Sigmoid colon (tissue), 7 donors: ENCODE measurements around the gene LRP2BP. TPM values are rescaled to one million over a fixed set of nuclear protein-coding genes. Genes with fewer than 3 reads are reported as not detected.

Source experiments
- DNase-seq: peaks from one replicate; pipeline ENCODE4 v3.0.0-alpha.2; 2019
- H3K27ac ChIP-seq, 4 donors: fragments of 200-600 bp; sonication (generic); one replicate each; pipeline ENCODE4 v1.5.1; 2016 to 2019; ENCODE audit warnings: mild to moderate bottlenecking in 1 of 4
- H3K27me3 ChIP-seq, 3 donors: fragments of 200-600 bp; sonication (generic); one replicate each; pipeline ENCODE4 v1.5.1; 2019; ENCODE audit warnings: mild to moderate bottlenecking in 1 of 3
- H3K36me3 ChIP-seq, 4 donors: fragments of 200-600 bp; sonication (generic); one replicate each; pipeline ENCODE4 v1.5.1; 2016 to 2019
- H3K4me1 ChIP-seq, 4 donors: fragments of 200-600 bp; sonication (generic); one replicate each; pipeline ENCODE4 v1.5.1; 2017 to 2019
- H3K4me3 ChIP-seq, 4 donors: fragments of 200-600 bp; sonication (generic); one replicate each; pipeline ENCODE4 v1.5.1; 2017 to 2019; ENCODE audit warnings: mild to moderate bottlenecking in 2 of 4, moderate library complexity in 1 of 4
- H3K9me3 ChIP-seq, 4 donors: fragments of 200-600 bp in 3 of 4; sonication (generic) in 3 of 4; one replicate each; pipeline versions ENCODE4 v1.5.1 to v1.6.1; 2013 to 2019
- EP300 ChIP-seq, 4 donors: sonication (generic); formaldehyde crosslinking; IDR thresholded peaks; one replicate each; pipeline ENCODE4 v1.6.1; 2017; ENCODE audit warnings: antibody characterized with exemption in 4 of 4
- POLR2A ChIP-seq, 2 donors: fragments of 450-650 bp; IDR thresholded peaks; one replicate each; pipeline ENCODE4 v1.6.1; 2016; ENCODE audit warnings: antibody characterized with exemption in 2 of 2, mild to moderate bottlenecking in 2 of 2, moderate library complexity in 2 of 2
- POLR2AphosphoS5 ChIP-seq, 4 donors: sonication (generic); formaldehyde crosslinking; IDR thresholded peaks; one replicate each; pipeline ENCODE4 v1.6.1; 2017; ENCODE audit warnings: antibody characterized with exemption in 4 of 4
- WGBS, 2 donors: extraction: QIAGEN DNeasy Blood & Tissue Kit; methylation state at CpG; one replicate each; pipeline ENCODE4 v1.1.7; 2013; 5-methylcytosine and 5-hydroxymethylcytosine counted together
- intact Hi-C: fragments of 100-400 bp; cut with DNase I; formaldehyde crosslinking; loops from one replicate; pipeline ENCODE4 v1.15.1; 2023
- polyA plus RNA-seq, 3 donors: library from polyadenylated mRNA; stranded (reverse); fragments of 200-250 nt; gene quantifications; one replicate each; pipeline ENCODE4 v1.2.3, GENCODE V29; 2013
- total RNA-seq, 4 donors: library from RNA; depleted of rRNA; stranded (reverse); fragments of >200 nt; gene quantifications; one replicate each; pipeline ENCODE4 v1.1.0, GENCODE V29; 2016
- TF ChIP-seq, protein P1 (sequence below), 4 experiments: fragments of 450-650 bp in 3 of 4; fragments of 200-600 bp in 1 of 4; IDR thresholded peaks; one replicate each; pipeline ENCODE4 v1.5.1; 2016 to 2019; ENCODE audit warnings: antibody characterized with exemption in 4 of 4, mild to moderate bottlenecking in 3 of 4, moderate library complexity in 2 of 4
- donor health status: healthy with polysubstance abuse.
- donor health status: Bipolar disorder and iron deficiency.
- donor health status: healthy.

Gene LRP2BP
- total and polyA plus RNA-seq, 7 donors: 0.16 to 2.6 (median 1.8) TPM

DNA sequence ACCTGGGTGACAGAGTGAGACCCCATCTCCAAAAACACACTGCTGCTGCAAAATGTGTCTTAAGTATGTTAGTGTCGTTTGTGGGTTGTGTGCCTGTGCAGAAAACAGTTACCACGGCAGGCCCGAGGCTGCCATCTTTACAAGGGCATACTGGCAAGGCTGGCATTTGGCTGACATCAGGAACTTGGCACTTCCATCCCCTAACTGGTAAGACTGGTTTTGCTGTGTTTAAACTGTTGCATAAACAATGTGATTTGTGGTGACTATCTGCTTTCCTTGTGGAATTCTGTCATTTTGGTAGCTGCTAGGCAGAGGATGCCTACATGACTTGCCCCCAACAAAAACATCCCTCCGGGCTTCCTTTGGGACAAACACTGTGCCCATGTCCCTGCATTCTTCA, 12.3 kb downstream of the LRP2BP start:
- TF ChIP-seq POLR2A (IDR thresholded peaks at IDR 0.05) (no peak), POLR2AphosphoS5 (IDR thresholded peaks at IDR 0.05) (no peak), EP300 (IDR thresholded peaks at IDR 0.05) (no peak)
- TF ChIP-seq, protein P1, sequence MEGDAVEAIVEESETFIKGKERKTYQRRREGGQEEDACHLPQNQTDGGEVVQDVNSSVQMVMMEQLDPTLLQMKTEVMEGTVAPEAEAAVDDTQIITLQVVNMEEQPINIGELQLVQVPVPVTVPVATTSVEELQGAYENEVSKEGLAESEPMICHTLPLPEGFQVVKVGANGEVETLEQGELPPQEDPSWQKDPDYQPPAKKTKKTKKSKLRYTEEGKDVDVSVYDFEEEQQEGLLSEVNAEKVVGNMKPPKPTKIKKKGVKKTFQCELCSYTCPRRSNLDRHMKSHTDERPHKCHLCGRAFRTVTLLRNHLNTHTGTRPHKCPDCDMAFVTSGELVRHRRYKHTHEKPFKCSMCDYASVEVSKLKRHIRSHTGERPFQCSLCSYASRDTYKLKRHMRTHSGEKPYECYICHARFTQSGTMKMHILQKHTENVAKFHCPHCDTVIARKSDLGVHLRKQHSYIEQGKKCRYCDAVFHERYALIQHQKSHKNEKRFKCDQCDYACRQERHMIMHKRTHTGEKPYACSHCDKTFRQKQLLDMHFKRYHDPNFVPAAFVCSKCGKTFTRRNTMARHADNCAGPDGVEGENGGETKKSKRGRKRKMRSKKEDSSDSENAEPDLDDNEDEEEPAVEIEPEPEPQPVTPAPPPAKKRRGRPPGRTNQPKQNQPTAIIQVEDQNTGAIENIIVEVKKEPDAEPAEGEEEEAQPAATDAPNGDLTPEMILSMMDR (IDR thresholded peaks at IDR 0.05): no peak
- no peaks in the 10 kb centered on the region for H3K27me3 ChIP-seq
- H3K4me3 ChIP-seq: no peak overlapping the region
- H3K36me3 ChIP-seq: no peaks in the 10 kb centered on the region
- 30 to 67% methylated on average over 4 of the region's 4 CpGs for WGBS, 2 donors
- intact Hi-C loops: no loop called here
- H3K27ac ChIP-seq: no peak overlapping the region
- no peaks in the 10 kb centered on the region for H3K9me3 ChIP-seq
- H3K4me1 ChIP-seq: peaks cover 0 to 9% (median 0%) of the 10 kb centered on the region in 4 donors
- DNase-seq: no peak

DNA sequence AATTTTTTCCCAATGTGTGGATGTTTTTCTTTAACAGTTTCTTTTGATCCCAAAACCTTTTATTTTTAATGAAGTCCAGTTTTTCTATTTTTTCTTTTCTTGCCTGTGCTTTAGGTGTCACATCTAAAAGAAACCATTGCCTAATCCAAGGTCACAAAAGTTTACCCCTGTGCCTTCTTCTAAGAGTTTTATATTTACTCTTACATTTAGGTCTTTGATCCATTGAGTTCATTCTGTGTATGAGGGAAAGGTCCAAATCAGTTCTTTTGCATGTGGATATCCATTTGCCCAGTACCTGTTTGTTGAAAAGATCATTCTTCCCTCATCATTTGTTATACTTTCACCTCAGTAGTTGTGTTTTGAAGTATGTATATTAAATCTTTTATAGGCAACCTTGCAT, 13.0 kb downstream of the LRP2BP start:
- Histone ChIP-seq H3K27ac (no peak overlapping the region), H3K4me1 (peaks cover 0 to 9% (median 0%) of the 10 kb centered on the region in 4 donors), H3K27me3 (no peaks in the 10 kb centered on the region), H3K9me3 (no peaks in the 10 kb centered on the region), H3K4me3 (no peak overlapping the region), H3K36me3 (no peaks in the 10 kb centered on the region)
- no peak for DNase-seq
- intact Hi-C loops: no loop called here
- TF ChIP-seq POLR2A (IDR thresholded peaks at IDR 0.05) (no peak), EP300 (IDR thresholded peaks at IDR 0.05) (no peak), POLR2AphosphoS5 (IDR thresholded peaks at IDR 0.05) (no peak)
- TF ChIP-seq, protein P1 (IDR thresholded peaks at IDR 0.05): no peak

DNA sequence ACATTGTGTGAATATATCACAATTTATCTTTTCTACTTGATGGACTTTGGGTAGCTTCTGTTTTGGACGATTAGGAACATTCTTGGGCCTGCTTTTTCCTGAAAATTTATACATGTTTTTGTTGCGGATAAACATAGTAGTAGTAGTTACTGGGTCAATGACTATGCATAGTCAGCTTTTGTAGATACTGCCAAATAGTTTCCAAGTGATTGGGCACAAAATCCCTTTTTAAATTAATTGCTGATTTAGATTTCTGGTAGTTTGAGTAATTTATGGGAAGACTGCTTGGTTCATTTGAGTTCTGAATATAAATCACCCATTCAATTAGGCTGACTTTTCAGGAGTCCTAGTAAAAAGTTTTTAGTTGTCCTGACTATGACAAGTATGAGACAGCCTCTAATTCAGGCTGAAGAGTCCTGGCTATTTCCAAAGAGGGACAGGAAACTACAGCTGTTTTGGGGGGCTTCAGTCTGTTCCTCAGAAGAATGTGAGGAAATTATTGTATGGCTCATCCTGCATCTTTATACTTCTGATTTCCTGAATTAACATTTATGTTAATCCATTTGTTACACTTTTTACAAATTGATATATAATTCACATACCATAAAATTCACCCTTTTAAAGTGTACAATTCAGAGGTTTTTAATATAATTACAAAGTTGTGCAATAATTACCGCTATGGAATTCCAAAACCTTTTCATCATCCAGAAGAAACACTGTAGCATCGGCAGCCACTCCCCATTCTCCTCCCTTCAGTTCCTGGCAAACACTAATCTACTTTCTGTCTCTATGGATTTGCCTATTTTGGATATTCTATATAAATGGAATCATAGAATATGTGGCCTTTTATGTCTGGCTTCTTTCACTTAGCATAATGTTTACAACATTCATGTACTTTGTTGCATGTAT, 14.2 kb downstream of the LRP2BP start:
- Histone ChIP-seq H3K4me3 (no peak overlapping the region), H3K4me1 (peaks cover 0 to 9% (median 0%) of the 10 kb centered on the region in 4 donors), H3K27ac (no peak overlapping the region), H3K36me3 (no peaks in the 10 kb centered on the region), H3K9me3 (no peaks in the 10 kb centered on the region), H3K27me3 (no peaks in the 10 kb centered on the region)
- TF ChIP-seq POLR2AphosphoS5 (IDR thresholded peaks at IDR 0.05): no peak
- TF ChIP-seq, protein P1 (IDR thresholded peaks at IDR 0.05): no peak
- TF ChIP-seq EP300 (IDR thresholded peaks at IDR 0.05): no peak
- no peak for TF ChIP-seq POLR2A (IDR thresholded peaks at IDR 0.05)
- intact Hi-C loops: no loop called here
- DNase-seq: no peak
- WGBS, 2 donors: 59 to 64% methylated on average over 4 of the region's 4 CpGs

DNA sequence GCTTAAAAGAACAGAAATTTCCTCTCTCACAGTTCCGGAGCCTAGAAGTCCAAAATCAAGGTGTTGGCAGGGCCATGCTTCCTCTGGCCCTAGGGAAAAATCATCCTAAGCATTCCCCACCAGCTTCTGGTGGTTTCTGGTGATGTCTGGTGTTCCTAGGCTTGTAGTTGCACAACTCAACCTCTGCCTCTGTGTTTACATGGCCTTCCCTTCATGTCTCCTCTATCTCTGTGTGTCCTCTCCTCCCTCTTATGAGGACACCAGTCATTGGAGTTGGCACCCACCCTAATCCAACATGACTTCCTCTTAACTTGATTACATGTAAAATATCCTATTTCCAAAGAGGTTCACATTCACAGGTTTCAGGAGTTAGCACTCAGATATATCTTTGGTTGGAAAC, 15.4 kb downstream of the LRP2BP start:
- no peak overlapping the region for H3K27ac ChIP-seq
- no peaks in the 10 kb centered on the region for H3K36me3 ChIP-seq
- TF ChIP-seq EP300 (IDR thresholded peaks at IDR 0.05) (no peak), POLR2AphosphoS5 (IDR thresholded peaks at IDR 0.05) (no peak), POLR2A (IDR thresholded peaks at IDR 0.05) (no peak)
- TF ChIP-seq, protein P1 (IDR thresholded peaks at IDR 0.05): no peak
- peaks cover 0 to 9% (median 0%) of the 10 kb centered on the region in 4 donors for H3K4me1 ChIP-seq
- DNase-seq: no peak
- H3K4me3 ChIP-seq: no peak overlapping the region
- H3K27me3 ChIP-seq: no peaks in the 10 kb centered on the region
- intact Hi-C loops: no loop called here
- 92 to 93% methylated on average over 1 of the region's 1 CpG for WGBS, 2 donors
- H3K9me3 ChIP-seq: no peaks in the 10 kb centered on the region
